ENCODE results near the gene ITFG1. TPM values are rescaled to one million over a fixed set of nuclear protein-coding genes. Genes with fewer than 3 reads are reported as not detected.
"Not testable (repeated sequence)": the region's sequence is repeated elsewhere in the genome, so short reads cannot be mapped to it uniquely, and the experiment has no call there.

The ITFG1 gene
- total RNA-seq, 2 experiments from 2014 or later, result 27.9 to 28.8 TPM

- POLR2A ChIA-PET, result interaction anchor here (0.7 kb wide), 1 partner anchor 24 kb away, joined by 3 read pairs; no protein-coding TSS in a partner anchor
- no peak overlapping the region for H3K4me3 Mint-ChIP-seq
- no peak overlapping the region for H3K27ac Mint-ChIP-seq
- CTCF ChIA-PET, result interaction anchor here (0.7 kb wide), 1 partner anchor 16 kb away, joined by 5 read pairs; no protein-coding TSS in a partner anchor
- H3K4me1 Mint-ChIP-seq, result no peaks in the 10 kb centered on the region
- peaks cover 27% of the 10 kb centered on the region for H3K36me3 Mint-ChIP-seq (ENCODE audit: low read depth)
- no peaks in the 10 kb centered on the region for H3K27me3 Mint-ChIP-seq
- no peaks in the 10 kb centered on the region for H3K9me3 Mint-ChIP-seq
- no peak for DNase-seq
Measured at GRCh38 chr16:47377154-47377553, 83.7 kb downstream of the ITFG1 start.

GRCh38 chr16:47375423-47375822 is 85.4 kb downstream of the ITFG1 start:
- ChIA-PET POLR2A (no interaction called here), CTCF (no interaction called here)
- H3K9me3 Mint-ChIP-seq, result peaks cover 5% of the 10 kb centered on the region
- H3K27me3 Mint-ChIP-seq, result no peaks in the 10 kb centered on the region
- H3K36me3 Mint-ChIP-seq (ENCODE audit: low read depth), result peaks cover 35% of the 10 kb centered on the region
- no peaks in the 10 kb centered on the region for H3K4me1 Mint-ChIP-seq
- H3K27ac Mint-ChIP-seq, result no peak overlapping the region
- no peak for DNase-seq
- H3K4me3 Mint-ChIP-seq, result no peak overlapping the region

- Mint-ChIP-seq H3K4me1 (no peaks in the 10 kb centered on the region), H3K27ac (no peak overlapping the region), H3K4me3 (no peak overlapping the region), H3K27me3 (no peaks in the 10 kb centered on the region), H3K9me3 (peaks cover 6% of the 10 kb centered on the region), H3K36me3 (ENCODE audit: low read depth) (peaks cover 38% of the 10 kb centered on the region)
- ChIA-PET POLR2A (no interaction called here), CTCF (no interaction called here)
- DNase-seq, result no peak
Measured at GRCh38 chr16:47374629-47375028, 86.2 kb downstream of the ITFG1 start.

- Mint-ChIP-seq H3K27ac (no peak overlapping the region), H3K4me3 (no peak overlapping the region), H3K27me3 (no peaks in the 10 kb centered on the region), H3K36me3 (ENCODE audit: low read depth) (peaks cover 32% of the 10 kb centered on the region), H3K4me1 (no peaks in the 10 kb centered on the region), H3K9me3 (peaks cover 6% of the 10 kb centered on the region)
- ChIA-PET POLR2A (no interaction called here), CTCF (no interaction called here)
- DNase-seq, result no peak
Measured at GRCh38 chr16:47371271-47372014, 89.4 kb downstream of the ITFG1 start.

GRCh38 chr16:47370536-47370935 is 90.3 kb downstream of the ITFG1 start:
- no peak overlapping the region for H3K27ac Mint-ChIP-seq
- H3K27me3 Mint-ChIP-seq, result no peaks in the 10 kb centered on the region
- ChIA-PET POLR2A (no interaction called here), CTCF (no interaction called here)
- no peaks in the 10 kb centered on the region for H3K4me1 Mint-ChIP-seq
- peaks cover 32% of the 10 kb centered on the region for H3K36me3 Mint-ChIP-seq (ENCODE audit: low read depth)
- peaks cover 6% of the 10 kb centered on the region for H3K9me3 Mint-ChIP-seq
- no peak for DNase-seq
- no peak overlapping the region for H3K4me3 Mint-ChIP-seq

- Mint-ChIP-seq H3K9me3 (peaks cover 6% of the 10 kb centered on the region), H3K27ac (no peak overlapping the region), H3K4me1 (no peaks in the 10 kb centered on the region), H3K4me3 (no peak overlapping the region), H3K27me3 (no peaks in the 10 kb centered on the region), H3K36me3 (ENCODE audit: low read depth) (peaks cover 11% of the 10 kb centered on the region)
- CTCF ChIA-PET, result no interaction called here
- POLR2A ChIA-PET, result no interaction called here
- DNase-seq, result no peak
Measured at GRCh38 chr16:47366228-47366627, 94.6 kb downstream of the ITFG1 start.

GRCh38 chr16:47363761-47364160 is 97.1 kb downstream of the ITFG1 start:
- Mint-ChIP-seq H3K4me1 (no peaks in the 10 kb centered on the region), H3K4me3 (no peak overlapping the region), H3K9me3 (no peaks in the 10 kb centered on the region), H3K27ac (no peak overlapping the region), H3K27me3 (no peaks in the 10 kb centered on the region), H3K36me3 (ENCODE audit: low read depth) (peaks cover 2% of the 10 kb centered on the region)
- no peak for DNase-seq
- ChIA-PET POLR2A (interaction anchor here (0.9 kb wide), 1 partner anchor 9 kb away, joined by 3 read pairs; no protein-coding TSS in a partner anchor), CTCF (interaction anchor here (1.6 kb wide), 1 partner anchor 326 kb away, joined by 3 read pairs; no protein-coding TSS in a partner anchor)

- H3K4me3 Mint-ChIP-seq, result no peak overlapping the region
- ChIA-PET POLR2A (no interaction called here), CTCF (no interaction called here)
- H3K27ac Mint-ChIP-seq, result no peak overlapping the region
- H3K36me3 Mint-ChIP-seq (ENCODE audit: low read depth), result peaks cover 4% of the 10 kb centered on the region
- H3K4me1 Mint-ChIP-seq, result no peaks in the 10 kb centered on the region
- H3K27me3 Mint-ChIP-seq, result no peaks in the 10 kb centered on the region
- no peaks in the 10 kb centered on the region for H3K9me3 Mint-ChIP-seq
- DNase-seq, result no peak
Measured at GRCh38 chr16:47359478-47359877, 101.4 kb downstream of the ITFG1 start.

- Mint-ChIP-seq H3K4me1 (no peaks in the 10 kb centered on the region), H3K27ac (no peak overlapping the region), H3K27me3 (no peaks in the 10 kb centered on the region), H3K36me3 (ENCODE audit: low read depth) (peaks cover 5% of the 10 kb centered on the region), H3K4me3 (no peak overlapping the region), H3K9me3 (no peaks in the 10 kb centered on the region)
- POLR2A ChIA-PET, result no interaction called here
- DNase-seq, result no peak
- CTCF ChIA-PET, result no interaction called here
Measured at GRCh38 chr16:47358816-47359215, 102.0 kb downstream of the ITFG1 start.

GRCh38 chr16:47349029-47349428 is 111.8 kb downstream of the ITFG1 start:
- H3K4me3 Mint-ChIP-seq, POLR2A ChIA-PET, H3K27me3 Mint-ChIP-seq, CTCF ChIA-PET, DNase-seq, H3K4me1 Mint-ChIP-seq, H3K27ac Mint-ChIP-seq: not testable (repeated sequence)
- peaks cover 24% of the 10 kb centered on the region for H3K9me3 Mint-ChIP-seq
- H3K36me3 Mint-ChIP-seq (ENCODE audit: low read depth), result peaks cover 31% of the 10 kb centered on the region

GRCh38 chr16:47347021-47347696 is 113.7 kb downstream of the ITFG1 start:
- CTCF ChIA-PET, H3K27ac Mint-ChIP-seq, POLR2A ChIA-PET, H3K4me1 Mint-ChIP-seq, H3K27me3 Mint-ChIP-seq, H3K4me3 Mint-ChIP-seq, DNase-seq: not testable (repeated sequence)
- Mint-ChIP-seq H3K36me3 (ENCODE audit: low read depth) (peaks cover 22% of the 10 kb centered on the region), H3K9me3 (peaks cover 22% of the 10 kb centered on the region)

GRCh38 chr16:47342055-47342454 is 118.8 kb downstream of the ITFG1 start:
- Mint-ChIP-seq H3K27me3 (no peaks in the 10 kb centered on the region), H3K27ac (no peak overlapping the region), H3K4me3 (no peak overlapping the region), H3K4me1 (no peaks in the 10 kb centered on the region), H3K9me3 (peaks cover 17% of the 10 kb centered on the region), H3K36me3 (ENCODE audit: low read depth) (peaks cover 23% of the 10 kb centered on the region)
- POLR2A ChIA-PET, result no interaction called here
- CTCF ChIA-PET, result no interaction called here
- DNase-seq, result no peak

- not testable (repeated sequence) for H3K27me3 Mint-ChIP-seq
Measured at GRCh38 chr16:47330562-47330961, 130.3 kb downstream of the ITFG1 start.

GRCh38 chr16:47324309-47324708 is 136.6 kb downstream of the ITFG1 start:
- H3K27me3 Mint-ChIP-seq; DNase-seq; H3K36me3 Mint-ChIP-seq (ENCODE audit: low read depth); POLR2A ChIA-PET; CTCF ChIA-PET; H3K4me3 Mint-ChIP-seq; H3K27ac Mint-ChIP-seq; H3K9me3 Mint-ChIP-seq; H3K4me1 Mint-ChIP-seq: not testable (repeated sequence)

More at GRCh38 chr16:47330562-47330961, 130.3 kb downstream of the ITFG1 start:
- CTCF ChIA-PET; H3K4me1 Mint-ChIP-seq; H3K9me3 Mint-ChIP-seq; DNase-seq; H3K36me3 Mint-ChIP-seq (ENCODE audit: low read depth); H3K27ac Mint-ChIP-seq; POLR2A ChIA-PET; H3K4me3 Mint-ChIP-seq: not testable (repeated sequence)
